NCI-H187 treated with DMSO at 0.1 percent for 48 hours (cell line): ENCODE results near the gene AHNAK.
A peak's percentile ranks its signal among the peaks of the same experiment; 100 is the strongest.
"Not testable (repeated sequence)": the region's sequence is repeated elsewhere in the genome, so short reads cannot be mapped to it uniquely, and the experiment has no call there.

Experiments used
- DNase-seq: peaks from one replicate; lab custom pipeline; 2025; lab: John Stamatoyannopoulos, UW

The AHNAK gene

GRCh38 chr11:62546244-62546928 is at the start of gene AHNAK:
TSS of gene AHNAK (minus strand) at chr11:62546806. CDS start at chr11:62536098, 10,708 bp downstream.
- no peak for DNase-seq

- DNase-seq, result no peak
Measured at GRCh38 chr11:62595124-62595523, 48.5 kb upstream of the AHNAK start.

GRCh38 chr11:62593434-62594044 is 46.9 kb upstream of the AHNAK start:
- no peak for DNase-seq

- no peak for DNase-seq
Measured at GRCh38 chr11:62592989-62593421, 46.4 kb upstream of the AHNAK start.

GRCh38 chr11:62592146-62592815 is 45.7 kb upstream of the AHNAK start:
- DNase-seq, result no peak

- DNase-seq, result peak; percentile 92
Measured at GRCh38 chr11:62591448-62592145, 45.0 kb upstream of the AHNAK start, which contains the start of gene TUT1. TSS of gene TUT1 (minus strand) at chr11:62591523. CDS start at chr11:62591485, 38 bp downstream.

- no peak for DNase-seq
Measured at GRCh38 chr11:62588966-62589637, 42.5 kb upstream of the AHNAK start.

- not testable (repeated sequence) for DNase-seq
Measured at GRCh38 chr11:62585356-62585755, 38.8 kb upstream of the AHNAK start.

- not testable (repeated sequence) for DNase-seq
Measured at GRCh38 chr11:62581735-62582134, 35.1 kb upstream of the AHNAK start.

GRCh38 chr11:62580959-62581715 is 34.5 kb upstream of the AHNAK start:
- no peak for DNase-seq

GRCh38 chr11:62579252-62579651 is 32.6 kb upstream of the AHNAK start:
- no peak for DNase-seq

- no peak for DNase-seq
Measured at GRCh38 chr11:62578541-62578940, 31.9 kb upstream of the AHNAK start.

- DNase-seq, result no peak
Measured at GRCh38 chr11:62577046-62577714, 30.6 kb upstream of the AHNAK start.

GRCh38 chr11:62575837-62576236 is 29.2 kb upstream of the AHNAK start:
- DNase-seq, result no peak

- no peak for DNase-seq
Measured at GRCh38 chr11:62575156-62575555, 28.6 kb upstream of the AHNAK start.

GRCh38 chr11:62574363-62575071 is 27.9 kb upstream of the AHNAK start:
- DNase-seq, result no peak

- peak; percentile 98 for DNase-seq
Measured at GRCh38 chr11:62573592-62574362, 27.2 kb upstream of the AHNAK start, which contains the start of gene EEF1G. TSS of gene EEF1G (minus strand) at chr11:62573891. CDS start at chr11:62573842, 49 bp downstream.

- DNase-seq, result no peak
Measured at GRCh38 chr11:62573006-62573591, 26.5 kb upstream of the AHNAK start.

- DNase-seq, result no peak
Measured at GRCh38 chr11:62572431-62572830, 25.8 kb upstream of the AHNAK start.
